HepG2 (cell line): ENCODE data around the gene TGIF1. TPM values are rescaled to one million over a fixed set of nuclear protein-coding genes. Genes with fewer than 3 reads are reported as not detected.

Experiments
- AGO1 ChIP-seq: fragments of 200-400 bp; formaldehyde crosslinking; IDR thresholded peaks from 2 replicates; pipeline ENCODE4 v1.6.1; 2017; ENCODE audit warnings: mild to moderate bottlenecking, low read depth, low read length, moderate library complexity; ENCODE audit not compliant: poor library complexity, severe bottlenecking
- CAMTA2 ChIP-seq: sonication (generic); formaldehyde crosslinking; IDR thresholded peaks from 2 replicates; pipeline ENCODE4 v1.4.0; 2020; ENCODE audit warnings: mild to moderate bottlenecking, missing genetic modification reagents, borderline replicate concordance
- CCDC6 ChIP-seq: sonication (generic); formaldehyde crosslinking; IDR thresholded peaks from 2 replicates; pipeline ENCODE4 v1.8.1; 2022; ENCODE audit warnings: mild to moderate bottlenecking, missing genetic modification reagents, moderate library complexity
- MIER2 ChIP-seq: IDR thresholded peaks from 2 replicates; pipeline ENCODE4 v1.6.1; 2016; ENCODE audit warnings: missing biosample characterization, missing genetic modification reagents
- SRSF1 ChIP-seq: fragments of 200-400 bp; formaldehyde crosslinking; optimal IDR thresholded peaks from 2 replicates; pipeline ENCODE3; 2017; ENCODE audit warnings: mild to moderate bottlenecking, low read depth, low read length, moderate library complexity
- polyA plus RNA-seq, 8 experiments: library from polyadenylated mRNA; depleted of rRNA in 3 of 8; stranded (reverse) in 7 of 8; unstranded in 1 of 8; fragments of >200 nt; fragmentation: Illumina TruSeq in 4 of 8; extraction: Trizol in 4 of 8; gene quantifications; 2 replicates each; pipeline versions ENCODE4 v1.2.1 to v1.2.3, GENCODE V29; 2011 to 2016; ENCODE audit warnings: low read depth in 4 of 8, missing spikeins in 1 of 8, mixed read lengths in 1 of 8; ENCODE audit not compliant: insufficient read depth in 1 of 8
- total RNA-seq, 5 experiments: library from RNA; depleted of rRNA; stranded (reverse); fragments of >200 nt; fragmentation: Illumina TruSeq; extraction: Trizol; gene quantifications; 2 replicates each; pipeline ENCODE4 v1.2.3, GENCODE V29; 2016; ENCODE audit warnings: low read depth in 1 of 5
- TF ChIP-seq, protein P1 (sequence below): sonication (generic); formaldehyde crosslinking; IDR thresholded peaks from 2 replicates; pipeline ENCODE4 v1.4.0; 2020; ENCODE audit warnings: mild to moderate bottlenecking, missing genetic modification reagents
- TF ChIP-seq, protein P2 (sequence below): sonication (generic); formaldehyde crosslinking; IDR thresholded peaks from 2 replicates; pipeline ENCODE4 v1.4.0; 2020; ENCODE audit warnings: mild to moderate bottlenecking, missing genetic modification reagents

Gene TGIF1
- total and polyA plus RNA-seq, 2 of the 13 experiments (the other 11 are each of a cell fraction or from before 2014, with no cell fraction given) = 50.0 to 76.1 TPM

DNA sequence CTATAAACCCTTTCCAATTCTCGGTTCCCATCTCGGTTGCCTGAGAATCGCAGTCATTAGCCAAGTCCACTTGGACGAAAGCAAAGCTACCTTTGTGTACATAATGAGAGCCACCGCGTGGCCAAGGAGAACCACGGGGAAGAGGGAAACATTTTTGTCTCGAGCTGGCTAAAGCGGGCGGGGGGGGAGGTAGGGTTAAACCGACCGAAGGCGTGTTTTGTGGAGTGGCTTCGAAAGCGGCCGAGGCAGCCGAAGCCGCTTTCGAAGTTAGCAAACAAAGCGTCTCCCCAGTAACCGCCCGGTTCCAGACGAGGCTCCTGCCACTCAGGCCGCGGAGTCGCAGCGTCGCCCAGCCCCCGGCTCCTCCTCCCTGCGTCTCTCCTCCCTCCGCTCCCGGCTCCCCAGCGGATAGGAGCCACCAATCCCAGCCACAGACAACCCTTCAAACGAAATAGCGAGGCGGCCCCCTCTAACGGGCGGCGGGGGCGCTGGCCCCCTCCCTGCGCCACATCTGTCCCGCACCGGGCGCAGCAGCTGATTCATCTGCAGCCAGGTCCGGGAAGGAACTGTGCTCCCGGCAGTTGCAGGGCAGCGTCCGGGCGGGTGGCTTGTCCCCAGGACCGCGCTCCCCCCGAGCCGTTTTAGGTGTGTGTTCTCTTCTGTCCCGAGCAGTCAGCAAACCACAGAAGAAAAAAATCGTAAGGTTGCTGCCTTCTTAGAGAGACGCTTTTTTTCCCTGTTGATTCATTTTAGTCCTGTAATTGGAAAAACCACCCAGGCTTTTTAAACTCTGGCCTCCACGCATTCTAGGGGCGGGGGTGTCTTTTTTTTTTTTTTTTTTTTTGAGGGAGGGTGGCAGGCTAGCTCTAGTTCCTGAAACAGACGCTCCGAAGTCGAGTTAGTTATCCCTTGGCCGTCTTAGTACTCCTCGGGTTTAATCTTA lies 1.8 kb upstream of the TGIF1 start (continued):
- TF ChIP-seq, protein P1, sequence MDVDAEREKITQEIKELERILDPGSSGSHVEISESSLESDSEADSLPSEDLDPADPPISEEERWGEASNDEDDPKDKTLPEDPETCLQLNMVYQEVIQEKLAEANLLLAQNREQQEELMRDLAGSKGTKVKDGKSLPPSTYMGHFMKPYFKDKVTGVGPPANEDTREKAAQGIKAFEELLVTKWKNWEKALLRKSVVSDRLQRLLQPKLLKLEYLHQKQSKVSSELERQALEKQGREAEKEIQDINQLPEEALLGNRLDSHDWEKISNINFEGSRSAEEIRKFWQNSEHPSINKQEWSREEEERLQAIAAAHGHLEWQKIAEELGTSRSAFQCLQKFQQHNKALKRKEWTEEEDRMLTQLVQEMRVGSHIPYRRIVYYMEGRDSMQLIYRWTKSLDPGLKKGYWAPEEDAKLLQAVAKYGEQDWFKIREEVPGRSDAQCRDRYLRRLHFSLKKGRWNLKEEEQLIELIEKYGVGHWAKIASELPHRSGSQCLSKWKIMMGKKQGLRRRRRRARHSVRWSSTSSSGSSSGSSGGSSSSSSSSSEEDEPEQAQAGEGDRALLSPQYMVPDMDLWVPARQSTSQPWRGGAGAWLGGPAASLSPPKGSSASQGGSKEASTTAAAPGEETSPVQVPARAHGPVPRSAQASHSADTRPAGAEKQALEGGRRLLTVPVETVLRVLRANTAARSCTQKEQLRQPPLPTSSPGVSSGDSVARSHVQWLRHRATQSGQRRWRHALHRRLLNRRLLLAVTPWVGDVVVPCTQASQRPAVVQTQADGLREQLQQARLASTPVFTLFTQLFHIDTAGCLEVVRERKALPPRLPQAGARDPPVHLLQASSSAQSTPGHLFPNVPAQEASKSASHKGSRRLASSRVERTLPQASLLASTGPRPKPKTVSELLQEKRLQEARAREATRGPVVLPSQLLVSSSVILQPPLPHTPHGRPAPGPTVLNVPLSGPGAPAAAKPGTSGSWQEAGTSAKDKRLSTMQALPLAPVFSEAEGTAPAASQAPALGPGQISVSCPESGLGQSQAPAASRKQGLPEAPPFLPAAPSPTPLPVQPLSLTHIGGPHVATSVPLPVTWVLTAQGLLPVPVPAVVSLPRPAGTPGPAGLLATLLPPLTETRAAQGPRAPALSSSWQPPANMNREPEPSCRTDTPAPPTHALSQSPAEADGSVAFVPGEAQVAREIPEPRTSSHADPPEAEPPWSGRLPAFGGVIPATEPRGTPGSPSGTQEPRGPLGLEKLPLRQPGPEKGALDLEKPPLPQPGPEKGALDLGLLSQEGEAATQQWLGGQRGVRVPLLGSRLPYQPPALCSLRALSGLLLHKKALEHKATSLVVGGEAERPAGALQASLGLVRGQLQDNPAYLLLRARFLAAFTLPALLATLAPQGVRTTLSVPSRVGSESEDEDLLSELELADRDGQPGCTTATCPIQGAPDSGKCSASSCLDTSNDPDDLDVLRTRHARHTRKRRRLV = peak; percentile 61; the same call in 1 of the 2 replicates
- TF ChIP-seq CAMTA2 (CRISPR knock-in tag) = no peak
- no peak; the same call in 1 of the 2 replicates for TF ChIP-seq CCDC6 (CRISPR knock-in tag)
- peak; percentile 100 for TF ChIP-seq SRSF1
- TF ChIP-seq MIER2 (CRISPR knock-in tag) = peak; percentile 68; the same call in 1 of the 2 replicates
- no peak for TF ChIP-seq AGO1
- TF ChIP-seq, protein P2, sequence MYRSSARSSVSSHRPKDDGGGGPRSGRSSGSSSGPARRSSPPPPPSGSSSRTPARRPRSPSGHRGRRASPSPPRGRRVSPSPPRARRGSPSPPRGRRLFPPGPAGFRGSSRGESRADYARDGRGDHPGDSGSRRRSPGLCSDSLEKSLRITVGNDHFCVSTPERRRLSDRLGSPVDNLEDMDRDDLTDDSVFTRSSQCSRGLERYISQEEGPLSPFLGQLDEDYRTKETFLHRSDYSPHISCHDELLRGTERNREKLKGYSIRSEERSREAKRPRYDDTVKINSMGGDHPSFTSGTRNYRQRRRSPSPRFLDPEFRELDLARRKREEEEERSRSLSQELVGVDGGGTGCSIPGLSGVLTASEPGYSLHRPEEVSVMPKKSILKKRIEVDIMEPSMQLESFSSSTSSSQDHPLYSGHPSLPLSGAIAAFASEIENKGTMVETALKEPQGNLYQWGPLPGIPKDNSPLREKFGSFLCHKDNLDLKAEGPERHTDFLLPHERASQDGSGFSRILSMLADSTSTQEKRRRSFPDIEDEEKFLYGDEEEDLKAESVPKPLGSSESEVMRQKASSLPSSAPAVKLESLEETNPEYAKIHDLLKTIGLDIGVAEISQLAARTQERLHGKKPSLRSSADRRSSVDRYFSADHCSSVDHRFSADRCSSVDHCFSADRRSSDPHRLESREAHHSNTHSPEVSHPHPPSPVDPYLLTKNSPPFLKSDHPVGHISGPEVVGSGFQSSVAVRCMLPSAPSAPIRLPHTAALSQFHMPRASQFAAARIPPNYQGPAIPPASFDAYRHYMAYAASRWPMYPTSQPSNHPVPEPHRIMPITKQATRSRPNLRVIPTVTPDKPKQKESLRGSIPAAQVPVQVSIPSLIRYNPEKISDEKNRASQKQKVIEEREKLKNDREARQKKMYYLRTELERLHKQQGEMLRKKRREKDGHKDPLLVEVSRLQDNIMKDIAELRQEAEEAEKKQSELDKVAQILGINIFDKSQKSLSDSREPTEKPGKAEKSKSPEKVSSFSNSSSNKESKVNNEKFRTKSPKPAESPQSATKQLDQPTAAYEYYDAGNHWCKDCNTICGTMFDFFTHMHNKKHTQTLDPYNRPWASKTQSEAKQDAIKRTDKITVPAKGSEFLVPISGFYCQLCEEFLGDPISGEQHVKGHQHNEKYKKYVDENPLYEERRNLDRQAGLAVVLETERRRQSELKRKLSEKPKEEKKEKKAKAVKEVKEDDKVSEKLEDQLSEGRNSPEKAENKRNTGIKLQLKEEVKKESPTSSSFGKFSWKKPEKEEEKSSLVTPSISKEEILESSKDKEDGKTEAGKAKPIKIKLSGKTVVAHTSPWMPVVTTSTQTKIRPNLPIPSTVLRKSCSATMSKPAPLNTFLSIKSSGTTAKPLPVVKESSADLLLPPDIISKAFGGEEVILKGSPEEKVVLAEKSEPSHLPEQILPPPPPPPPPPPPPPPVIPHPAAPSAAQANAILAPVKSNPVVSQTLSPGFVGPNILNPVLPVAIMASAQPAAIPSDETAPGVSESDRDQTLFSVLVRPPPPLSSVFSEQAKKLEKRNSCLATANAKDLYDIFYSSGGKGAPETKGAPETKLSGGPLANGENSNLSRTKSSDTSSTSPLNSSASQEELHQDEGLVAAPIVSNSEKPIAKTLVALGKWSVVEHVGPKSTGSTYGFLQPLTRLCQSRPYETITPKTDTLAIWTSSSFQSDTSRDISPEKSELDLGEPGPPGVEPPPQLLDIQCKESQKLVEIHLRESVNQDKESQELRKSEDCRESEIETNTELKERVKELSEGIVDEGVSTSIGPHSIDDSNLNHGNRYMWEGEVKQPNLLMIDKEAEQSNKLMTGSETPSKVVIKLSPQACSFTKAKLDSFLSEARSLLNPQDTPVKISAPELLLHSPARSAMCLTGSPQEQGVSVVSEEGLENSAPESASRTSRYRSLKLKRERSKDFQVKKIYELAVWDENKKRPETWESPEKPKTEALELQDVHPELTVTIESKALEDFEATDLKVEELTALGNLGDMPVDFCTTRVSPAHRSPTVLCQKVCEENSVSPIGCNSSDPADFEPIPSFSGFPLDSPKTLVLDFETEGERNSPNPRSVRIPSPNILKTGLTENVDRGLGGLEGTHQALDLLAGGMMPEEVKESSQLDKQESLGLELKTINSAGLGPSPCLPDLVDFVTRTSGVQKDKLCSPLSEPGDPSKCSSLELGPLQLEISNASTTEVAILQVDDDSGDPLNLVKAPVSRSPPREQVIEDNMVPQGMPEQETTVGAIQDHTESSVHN (CRISPR knock-in tag) = no peak
